GM21786 (cell line): ENCODE data around the gene ERAP2.
"Not testable (repeated sequence)": the region's sequence is repeated elsewhere in the genome, so short reads cannot be mapped to it uniquely, and the experiment has no call there.

ENCODE experiments used
- ATAC-seq: cut with Tn5 transposase; IDR thresholded peaks from one replicate; pipeline ENCODE4 v1.9.1; 2021; ENCODE audit not compliant: unreplicated experiment

Gene ERAP2, protein sequence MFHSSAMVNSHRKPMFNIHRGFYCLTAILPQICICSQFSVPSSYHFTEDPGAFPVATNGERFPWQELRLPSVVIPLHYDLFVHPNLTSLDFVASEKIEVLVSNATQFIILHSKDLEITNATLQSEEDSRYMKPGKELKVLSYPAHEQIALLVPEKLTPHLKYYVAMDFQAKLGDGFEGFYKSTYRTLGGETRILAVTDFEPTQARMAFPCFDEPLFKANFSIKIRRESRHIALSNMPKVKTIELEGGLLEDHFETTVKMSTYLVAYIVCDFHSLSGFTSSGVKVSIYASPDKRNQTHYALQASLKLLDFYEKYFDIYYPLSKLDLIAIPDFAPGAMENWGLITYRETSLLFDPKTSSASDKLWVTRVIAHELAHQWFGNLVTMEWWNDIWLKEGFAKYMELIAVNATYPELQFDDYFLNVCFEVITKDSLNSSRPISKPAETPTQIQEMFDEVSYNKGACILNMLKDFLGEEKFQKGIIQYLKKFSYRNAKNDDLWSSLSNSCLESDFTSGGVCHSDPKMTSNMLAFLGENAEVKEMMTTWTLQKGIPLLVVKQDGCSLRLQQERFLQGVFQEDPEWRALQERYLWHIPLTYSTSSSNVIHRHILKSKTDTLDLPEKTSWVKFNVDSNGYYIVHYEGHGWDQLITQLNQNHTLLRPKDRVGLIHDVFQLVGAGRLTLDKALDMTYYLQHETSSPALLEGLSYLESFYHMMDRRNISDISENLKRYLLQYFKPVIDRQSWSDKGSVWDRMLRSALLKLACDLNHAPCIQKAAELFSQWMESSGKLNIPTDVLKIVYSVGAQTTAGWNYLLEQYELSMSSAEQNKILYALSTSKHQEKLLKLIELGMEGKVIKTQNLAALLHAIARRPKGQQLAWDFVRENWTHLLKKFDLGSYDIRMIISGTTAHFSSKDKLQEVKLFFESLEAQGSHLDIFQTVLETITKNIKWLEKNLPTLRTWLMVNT

DNA sequence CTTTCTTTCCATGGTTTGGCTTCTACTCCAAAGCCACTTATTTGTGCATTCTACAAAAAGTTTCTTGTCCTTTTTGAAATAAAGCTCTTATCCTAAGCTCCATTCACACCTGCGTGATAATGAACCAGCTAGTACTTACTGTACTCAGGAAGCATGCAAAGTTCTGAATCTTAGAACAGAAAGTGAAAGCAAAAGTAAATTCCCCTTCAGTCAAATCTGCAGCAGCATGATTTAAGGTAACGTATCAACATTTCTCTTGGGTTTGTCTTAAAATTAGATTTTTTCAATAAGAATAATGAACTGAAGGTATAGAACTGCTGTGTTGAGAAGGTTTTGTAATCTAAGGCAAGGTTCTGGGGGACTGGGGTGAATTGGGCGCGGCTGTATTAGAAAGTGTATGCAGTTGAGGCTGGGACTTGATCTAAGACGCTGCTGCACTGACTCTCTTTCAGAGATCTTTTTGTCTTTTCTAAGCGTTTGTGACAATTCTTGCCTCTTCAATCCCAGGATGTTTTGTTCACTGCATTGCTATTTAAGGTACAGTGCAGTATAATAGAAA, at the start of gene ERAP2:
Gene ERAP2 (plus strand): TSS at position 209 of the 559 bp plus-strand sequence. CDS start 3,186 bp downstream, outside the sequence.
- peak; percentile 52 for ATAC-seq

DNA sequence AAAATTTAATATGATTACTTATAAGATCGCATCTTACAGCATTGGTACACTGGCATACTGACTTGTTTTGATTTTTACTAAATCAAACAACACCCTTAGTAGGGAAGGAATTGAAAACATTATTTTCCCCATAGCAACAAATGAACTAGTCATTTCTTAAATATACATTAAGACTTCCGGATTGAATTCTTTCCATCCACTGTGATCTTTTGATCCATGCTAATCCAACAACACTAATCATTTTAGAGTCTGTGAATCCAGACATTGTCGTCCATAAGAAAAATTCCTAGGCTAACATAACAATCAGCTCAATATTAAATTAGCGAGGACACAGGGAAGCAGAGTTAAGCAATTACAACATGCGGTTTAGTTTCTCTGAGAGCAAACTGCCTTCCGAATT, 47.0 kb upstream of the ERAP2 start:
- ATAC-seq: no peak

DNA sequence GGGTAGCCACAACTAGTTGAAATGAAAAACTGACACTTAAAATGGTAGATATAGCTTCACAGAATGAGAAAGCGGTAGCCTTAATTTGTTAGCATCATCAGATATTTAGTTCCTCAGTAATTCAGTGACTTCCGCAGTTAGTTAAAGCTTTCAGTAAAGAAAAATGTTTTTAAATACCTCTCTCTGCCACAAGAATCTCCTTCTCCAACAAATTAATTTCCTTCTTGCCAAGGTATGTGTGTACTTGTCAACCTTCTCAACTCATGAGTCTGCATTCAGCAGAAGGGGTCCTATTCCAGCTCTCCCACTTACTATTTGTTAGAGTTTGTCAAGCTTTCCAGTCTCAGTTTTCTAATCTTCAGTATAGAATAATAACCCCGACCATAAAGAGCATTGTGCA, 42.3 kb upstream of the ERAP2 start:
- no peak for ATAC-seq

DNA sequence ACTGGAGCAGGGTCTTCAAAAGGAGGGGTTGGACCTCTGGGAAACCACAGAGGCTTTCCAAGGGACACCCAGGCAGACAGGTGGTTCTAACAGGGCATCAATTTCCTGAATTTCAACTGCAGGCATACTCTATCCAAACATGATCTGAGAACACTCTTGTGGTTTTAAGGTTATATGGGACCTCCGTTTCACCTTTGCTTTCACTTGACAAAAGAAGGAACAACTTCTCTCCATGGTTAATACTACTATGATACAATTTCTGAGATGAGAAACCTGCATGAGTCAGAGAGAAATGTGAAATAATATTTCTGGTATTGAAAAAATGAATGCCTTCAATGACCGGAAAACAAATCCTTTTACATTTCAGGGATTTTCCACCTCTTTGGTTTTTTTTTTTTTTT, 40.5 kb upstream of the ERAP2 start:
- ATAC-seq: no peak

DNA sequence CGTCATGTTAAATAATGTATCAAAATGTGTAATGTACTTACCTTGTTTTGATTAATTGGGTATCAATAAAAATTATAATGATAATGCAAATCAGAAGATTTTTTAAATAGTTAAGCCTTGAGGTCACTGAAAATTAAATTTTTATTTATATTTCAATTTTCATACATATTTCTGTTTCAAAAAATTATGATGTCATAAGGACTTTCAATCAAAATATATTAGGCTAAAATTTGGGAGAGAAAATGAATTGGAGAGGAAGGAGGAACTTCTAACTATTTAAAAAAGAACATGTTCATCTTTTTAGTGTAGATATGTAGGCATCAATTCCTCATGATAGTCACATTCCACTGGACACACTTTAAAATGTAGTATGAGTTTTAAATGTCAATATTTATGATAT, 39.5 kb upstream of the ERAP2 start:
- ATAC-seq: no peak

DNA sequence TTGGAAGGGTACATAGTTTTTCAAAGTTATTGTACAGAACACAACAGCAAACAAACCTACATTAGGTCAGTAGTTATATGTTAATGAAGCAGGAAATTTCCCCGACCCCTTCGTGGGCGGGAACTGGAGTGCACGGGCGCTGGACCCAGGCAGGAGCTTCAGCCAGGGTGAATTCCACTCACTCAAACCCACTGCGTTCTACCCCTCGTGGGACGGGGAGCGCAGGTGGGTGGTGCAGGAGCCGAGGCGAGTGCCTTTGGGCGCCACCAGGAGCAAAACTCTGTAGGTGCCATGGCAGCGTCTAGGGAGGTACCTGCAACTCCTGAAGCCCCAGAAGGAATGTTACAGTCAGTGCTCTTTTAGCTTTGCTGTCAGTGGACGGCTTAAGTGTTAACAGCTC, 39.0 kb upstream of the ERAP2 start:
- ATAC-seq: no peak

DNA sequence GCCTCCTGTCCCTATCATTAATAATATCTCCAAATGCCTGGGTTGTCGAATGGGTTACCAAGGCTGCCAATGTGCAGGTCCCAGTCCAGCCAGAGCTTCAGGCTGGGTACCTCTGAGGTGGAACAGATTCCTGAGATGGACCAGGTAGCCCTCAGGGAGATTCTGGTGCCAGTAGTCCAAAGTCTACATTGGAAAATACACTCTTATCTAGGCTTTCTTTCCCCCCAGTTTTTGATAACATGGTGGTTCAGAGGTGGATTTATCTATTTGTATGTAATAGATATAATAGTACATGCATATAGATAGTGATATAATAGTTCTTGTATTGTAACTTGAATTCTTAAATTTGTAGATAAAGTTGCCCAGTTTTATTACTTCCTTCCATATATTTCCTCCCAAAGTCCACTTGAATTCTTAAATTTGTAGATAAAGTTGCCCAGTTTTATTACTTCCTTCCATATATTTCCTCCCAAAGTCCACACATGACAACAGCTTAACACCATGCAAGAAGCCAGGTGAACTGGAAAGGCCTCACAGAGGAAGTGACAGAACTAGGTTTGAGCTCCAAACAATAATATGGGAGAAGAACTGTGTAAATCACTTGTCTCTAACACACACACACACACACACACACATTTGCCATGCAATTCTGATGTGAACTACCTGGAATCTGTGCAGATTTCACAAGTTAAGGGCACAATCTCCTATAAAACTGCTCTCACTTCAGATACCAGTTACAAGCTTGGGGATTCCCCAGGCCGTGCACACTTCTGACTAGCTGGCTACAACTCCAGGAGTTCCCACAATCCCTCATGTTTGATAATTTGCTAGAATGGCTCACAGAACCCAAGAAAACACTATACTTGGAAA, 37.9 kb upstream of the ERAP2 start:
- ATAC-seq: no peak

DNA sequence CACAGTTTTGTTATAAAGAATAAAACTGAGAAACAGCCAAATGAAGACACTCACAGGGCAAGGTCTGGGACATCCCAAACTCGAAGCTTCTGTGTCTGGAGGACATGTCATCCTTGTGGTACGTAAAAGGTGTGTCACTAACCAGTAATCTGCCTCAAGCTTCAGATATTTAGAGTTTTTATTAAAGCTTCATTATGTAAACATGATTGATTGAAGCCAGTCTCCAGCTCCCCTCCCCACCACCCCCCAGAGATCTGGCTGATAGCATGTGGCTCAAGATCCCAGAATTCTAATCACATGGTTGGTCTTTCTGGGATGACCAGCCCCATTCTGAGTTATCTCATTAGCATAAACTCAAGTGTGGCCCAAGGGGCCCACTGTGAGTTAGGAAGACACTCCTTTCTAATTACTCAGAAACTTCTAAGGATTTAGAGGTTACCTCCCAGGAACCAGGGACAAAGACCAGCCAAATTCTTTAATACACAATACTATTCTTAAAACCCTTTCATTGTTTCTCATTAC, 37.2 kb upstream of the ERAP2 start:
- ATAC-seq: no peak

DNA sequence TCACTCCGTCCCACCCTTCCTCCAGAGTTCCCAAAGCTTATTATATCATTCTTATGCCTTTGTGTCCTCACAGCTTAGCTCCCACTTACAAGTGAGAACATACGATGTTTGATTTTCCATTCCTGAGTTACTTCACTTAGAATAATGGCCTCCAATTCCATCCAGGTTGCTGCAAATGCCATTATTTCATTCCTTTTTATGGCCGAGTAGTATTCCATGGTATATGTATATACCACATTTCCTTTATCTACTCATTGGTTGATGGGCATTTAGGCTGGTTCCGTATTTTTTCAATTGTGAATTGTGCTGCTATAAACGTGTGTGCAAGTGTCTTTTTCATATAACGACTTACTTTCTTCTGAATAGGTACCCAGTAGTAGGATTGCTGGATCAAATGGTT, 34.4 kb upstream of the ERAP2 start:
- ATAC-seq: not testable (repeated sequence)

DNA sequence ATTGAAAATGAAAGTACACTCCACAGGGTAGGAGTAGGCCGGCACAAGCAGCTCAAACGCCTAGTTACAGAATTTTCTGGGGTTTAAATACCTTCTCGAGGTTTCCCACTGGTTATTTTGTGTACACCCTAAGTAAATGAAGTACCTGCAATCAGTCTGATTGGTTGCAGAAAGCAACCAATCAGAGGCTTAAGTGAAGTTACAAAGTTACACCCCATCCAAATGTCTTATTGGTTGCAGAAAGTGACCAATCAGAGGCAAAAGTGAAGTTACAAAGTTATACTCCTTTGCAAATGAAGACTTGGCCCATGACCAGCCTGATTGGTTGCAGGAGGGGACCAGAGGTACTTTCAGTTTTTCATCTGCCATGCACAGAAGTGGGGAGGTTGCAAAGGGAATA, 33.2 kb upstream of the ERAP2 start:
- ATAC-seq: no peak

DNA sequence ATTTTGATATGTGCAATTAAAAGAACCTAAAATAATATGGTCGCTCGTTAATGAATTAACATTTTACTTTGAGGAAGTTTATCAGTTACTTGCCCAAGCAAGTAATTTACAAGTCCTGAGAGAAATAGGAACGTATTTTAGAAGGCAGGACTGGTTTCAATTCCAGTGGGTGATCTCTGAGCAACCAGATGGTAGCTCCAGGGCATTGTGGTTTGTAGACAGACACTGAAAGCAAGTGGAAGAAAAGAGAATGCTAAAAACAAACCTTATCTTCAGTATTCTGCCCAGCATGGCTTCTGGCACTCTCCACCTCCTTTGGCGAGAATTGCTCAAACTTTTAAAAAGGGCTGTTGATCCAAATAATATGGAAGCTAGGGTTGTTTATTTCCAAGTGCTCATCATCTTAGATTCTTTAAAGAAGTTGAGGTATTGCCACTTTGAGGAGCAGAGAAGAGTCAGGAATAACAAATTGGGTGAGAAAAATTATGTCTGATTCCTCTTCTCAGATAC, 31.8 kb upstream of the ERAP2 start:
- no peak for ATAC-seq

DNA sequence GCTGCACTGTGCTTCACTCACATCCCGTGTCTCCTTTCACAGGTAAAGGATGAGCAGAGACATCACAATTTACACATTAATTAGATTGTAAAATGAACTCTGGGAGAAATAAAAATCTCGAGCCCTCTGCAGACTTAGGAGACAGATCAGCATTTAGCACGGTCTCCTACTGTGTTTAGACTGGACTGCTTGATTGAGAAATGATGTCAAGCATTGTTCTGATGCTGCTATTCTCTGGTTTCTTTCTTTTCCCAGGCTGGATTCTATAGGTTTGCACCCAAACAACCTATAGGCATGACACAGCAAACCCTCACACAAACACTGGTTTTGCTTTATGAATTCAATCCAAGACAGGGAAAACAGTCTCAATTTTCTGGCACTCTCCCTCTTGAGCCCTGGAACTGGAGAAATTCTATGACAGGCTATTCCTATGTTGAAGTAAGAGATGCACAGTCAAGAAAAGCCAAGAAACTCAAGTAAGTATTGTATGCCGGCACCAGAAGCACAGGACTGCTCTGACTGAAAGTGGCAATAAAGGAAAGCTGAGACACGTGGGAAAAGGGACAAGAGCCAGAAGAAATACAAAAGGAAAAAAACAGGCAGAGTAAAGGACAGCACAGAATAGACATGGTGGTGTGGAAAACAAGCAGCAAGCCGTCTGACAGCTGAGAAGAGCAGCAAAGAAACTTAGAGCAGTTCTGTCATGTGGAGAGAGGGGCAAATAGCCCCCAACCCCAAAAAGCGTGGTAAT, 24.8 kb upstream of the ERAP2 start:
- no peak for ATAC-seq

DNA sequence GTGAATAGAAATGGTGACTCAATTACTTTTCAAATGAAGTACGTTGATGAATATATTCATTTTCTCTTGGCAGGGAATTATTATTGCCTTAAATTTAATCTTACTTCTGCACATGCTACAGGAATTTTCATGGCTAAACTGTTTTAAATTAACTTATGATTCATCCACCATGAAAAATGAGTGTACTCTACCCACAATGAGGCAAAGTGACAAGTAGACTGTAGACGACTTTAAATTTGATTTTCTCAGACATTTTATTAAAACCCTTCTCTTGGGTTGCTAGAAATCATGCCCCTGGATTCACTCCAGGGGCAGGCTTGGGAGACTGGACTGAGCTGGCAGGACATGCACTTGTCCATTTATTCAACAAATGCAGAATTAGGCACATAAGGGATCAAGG, 23.5 kb upstream of the ERAP2 start:
- no peak for ATAC-seq

DNA sequence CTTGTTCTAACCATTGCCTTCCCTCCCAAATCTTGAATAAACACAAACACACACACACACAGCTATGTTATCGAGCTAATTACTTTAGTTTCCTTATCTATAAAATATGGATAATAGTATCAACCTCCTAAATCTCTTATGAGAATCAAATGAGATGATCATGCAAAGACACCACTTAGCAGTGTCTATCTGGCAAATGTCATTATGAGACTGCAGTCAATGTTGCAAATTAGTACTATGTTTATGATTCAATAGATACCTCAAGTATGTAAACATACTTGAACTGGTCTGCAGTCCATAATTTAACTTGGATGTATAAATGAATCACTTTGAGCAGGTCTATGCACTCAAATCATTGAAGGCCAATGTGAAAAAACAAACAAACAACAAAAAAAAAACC, 22.2 kb upstream of the ERAP2 start:
- ATAC-seq: no peak

DNA sequence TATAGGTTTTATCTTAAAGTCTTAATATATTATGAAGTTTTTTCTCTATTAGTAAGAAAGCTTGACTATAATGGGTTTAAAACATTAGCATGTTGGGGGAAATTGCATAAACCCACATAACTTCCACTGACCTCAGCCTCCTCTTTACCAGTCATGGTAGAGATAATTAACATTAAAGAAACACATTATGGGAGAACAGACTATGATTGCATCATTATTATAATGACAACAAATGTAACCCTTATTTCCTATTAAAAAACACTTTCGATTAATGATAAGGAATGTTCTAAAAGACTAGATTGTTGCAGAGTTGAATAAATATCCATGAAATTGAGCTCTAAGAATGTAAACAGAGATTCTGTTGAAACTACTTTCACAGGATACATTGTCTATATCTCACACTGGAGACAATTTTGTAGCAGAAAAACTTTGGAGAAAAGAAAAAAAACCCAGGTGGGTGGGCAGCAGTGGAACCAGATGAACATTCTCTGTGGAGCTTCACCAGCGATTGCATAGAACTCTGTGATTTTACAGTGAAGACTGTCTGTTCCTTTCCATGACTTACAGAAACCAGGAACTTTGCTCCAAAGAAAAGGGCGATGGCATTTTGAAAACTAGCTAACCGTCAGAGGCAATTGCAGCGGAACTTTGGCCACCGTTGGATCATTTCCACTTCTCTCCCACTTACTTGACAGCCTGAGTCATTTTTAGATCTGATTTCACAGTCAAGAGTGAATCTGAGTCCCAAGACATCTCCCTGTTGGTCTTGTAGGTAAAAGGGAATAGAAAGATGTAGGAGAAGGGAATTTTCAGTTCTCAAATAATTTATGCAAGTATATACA, 21.0 kb upstream of the ERAP2 start:
- ATAC-seq: no peak

DNA sequence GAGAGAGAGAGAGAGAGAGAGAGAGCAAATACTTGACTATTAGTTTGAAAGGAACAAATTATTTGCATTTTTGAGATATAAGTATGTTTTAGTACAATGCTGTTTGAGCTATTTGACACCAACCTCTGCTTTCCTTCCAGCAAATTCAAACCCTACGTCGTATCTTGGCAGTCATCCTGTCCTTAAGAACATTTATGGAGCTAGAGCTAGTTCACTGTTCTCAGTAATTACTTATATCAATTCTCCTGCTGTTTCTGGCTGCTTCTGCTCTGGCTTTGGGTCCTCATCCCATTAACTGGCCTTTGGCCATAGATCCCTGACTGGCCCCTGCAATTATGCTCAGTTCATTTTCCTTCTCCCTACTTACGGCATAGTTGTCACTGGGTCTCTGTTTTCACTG, 19.9 kb upstream of the ERAP2 start:
- no peak for ATAC-seq

DNA sequence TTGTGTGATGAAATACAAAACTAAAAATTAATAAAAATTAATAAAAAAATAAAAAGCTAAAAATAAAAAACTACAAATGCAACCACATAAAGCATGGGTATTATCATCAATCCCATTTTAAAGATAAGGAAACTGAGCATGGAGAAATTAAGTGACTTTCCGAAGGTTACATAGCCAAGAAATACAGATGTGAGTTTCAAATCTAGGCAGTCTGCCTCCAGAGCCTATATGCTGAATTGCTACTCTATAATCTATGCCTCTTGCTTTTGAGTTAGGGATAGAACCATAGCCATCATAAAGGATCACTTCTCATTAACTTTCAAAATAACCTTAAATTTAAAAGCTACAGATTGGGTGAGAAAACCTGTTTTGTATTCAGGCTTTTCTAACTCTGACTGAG, 18.8 kb upstream of the ERAP2 start:
- ATAC-seq: no peak

DNA sequence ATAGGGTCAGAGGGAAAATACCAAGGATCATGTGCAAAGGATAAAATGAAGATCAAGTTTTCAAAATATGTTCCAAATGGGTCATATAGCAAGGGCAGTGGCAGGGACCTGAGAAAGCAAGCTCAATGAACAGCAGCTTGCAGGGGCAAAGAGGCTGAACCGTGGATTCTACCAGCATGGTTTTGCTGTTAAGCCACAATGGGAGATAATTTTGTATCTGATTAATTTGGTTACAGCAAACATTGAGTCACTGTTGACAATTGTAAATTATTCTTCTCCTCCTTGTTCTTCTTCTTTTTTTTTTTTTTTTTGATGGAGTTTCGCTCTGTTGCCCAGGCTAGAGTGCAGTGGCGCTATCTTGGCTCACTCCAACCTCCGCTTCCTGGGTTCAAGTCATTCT, 18.4 kb upstream of the ERAP2 start:
- no peak for ATAC-seq

DNA sequence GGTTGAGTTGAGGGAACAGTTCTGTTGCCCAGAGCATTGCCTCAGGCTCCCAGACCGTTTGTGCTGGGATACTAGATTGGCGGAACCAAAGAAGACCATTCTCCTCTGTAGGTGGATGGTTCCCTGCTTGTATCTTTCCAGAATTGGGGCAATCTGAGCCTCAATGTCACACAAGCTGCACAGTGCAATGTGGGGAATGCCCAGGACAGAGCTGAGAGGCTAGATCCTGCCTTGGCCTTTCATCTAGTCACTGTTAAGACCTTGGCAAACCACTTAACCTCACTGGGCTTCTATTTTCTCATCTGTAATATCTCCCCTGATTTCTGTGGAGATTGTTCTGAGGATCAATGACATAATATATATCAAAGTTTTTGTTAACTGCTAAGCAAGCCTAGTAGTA, 16.9 kb upstream of the ERAP2 start:
- no peak for ATAC-seq
